NOMO-1 (cell line): ENCODE measurements around the gene TFEC.

Source experiments
- DNase-seq, 2 experiments: peaks; one replicate each; lab custom pipeline; 2025; ENCODE audit not compliant: unreplicated experiment in 2 of 2; lab: John Stamatoyannopoulos, UW

Gene TFEC

DNA sequence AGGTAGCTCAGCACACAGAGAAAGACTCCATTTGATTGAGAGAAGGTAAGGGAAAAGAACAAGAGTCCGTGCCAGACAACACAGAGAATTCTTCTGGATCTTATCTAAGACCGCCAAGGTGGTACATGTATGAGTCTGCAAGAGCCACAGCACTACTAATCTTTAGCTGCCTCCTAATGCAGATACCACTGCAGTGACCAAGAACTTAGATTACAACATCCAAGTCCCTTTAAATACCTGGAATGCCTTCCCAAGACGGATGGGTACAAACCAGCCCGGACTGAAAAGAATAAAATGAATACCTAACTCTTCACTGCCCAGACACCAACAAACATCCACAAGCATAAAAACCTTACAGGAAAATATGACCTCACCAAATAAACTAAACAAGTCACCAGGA, 33.3 kb downstream of the TFEC start:
- DNase-seq: no peak

- DNase-seq: no peak
Observed at GRCh38 chr7:115995701-115996100, 34.9 kb downstream of the TFEC start.

DNA sequence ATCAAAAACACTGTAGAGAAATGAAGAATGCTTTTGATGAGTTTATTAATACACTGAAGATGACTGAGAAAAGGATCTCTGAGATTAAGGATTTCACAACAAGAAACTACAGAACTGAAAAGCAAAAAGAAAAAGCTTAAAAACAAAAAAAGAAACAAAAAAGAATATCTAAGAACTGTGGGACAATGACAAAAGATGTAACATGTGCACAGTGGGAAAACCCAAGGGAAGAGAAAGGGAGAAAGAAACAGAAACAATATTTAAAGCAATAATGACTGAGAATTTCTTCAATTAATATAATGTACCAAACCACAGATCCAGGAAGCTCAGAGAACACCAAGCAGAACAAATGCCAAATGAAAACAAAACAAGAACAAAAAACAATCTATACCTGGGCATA, 42.2 kb downstream of the TFEC start:
- no peak for DNase-seq

- DNase-seq: no peak
Observed at GRCh38 chr7:115987486-115987885, 43.1 kb downstream of the TFEC start.

- no peak for DNase-seq
Observed at GRCh38 chr7:115984105-115984504, 46.5 kb downstream of the TFEC start.

DNA sequence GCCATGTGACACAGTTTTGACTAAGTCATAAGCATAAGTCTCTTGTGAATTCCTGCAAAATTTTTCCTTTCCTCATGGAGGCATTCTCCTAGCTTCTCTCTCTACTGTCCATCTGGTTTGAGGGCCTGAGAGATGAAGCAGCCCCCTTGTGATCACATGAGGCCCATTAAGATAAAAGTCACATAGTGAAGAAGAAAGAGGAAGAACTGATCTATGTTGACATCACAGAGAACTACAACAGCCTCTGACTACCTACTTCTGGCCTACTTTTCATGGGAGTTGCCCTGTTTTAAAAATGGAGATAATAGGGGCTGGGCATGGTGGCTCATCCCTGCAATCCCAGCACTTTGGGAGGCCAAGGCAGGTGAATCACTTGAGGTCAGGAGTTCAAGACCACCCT, 50.4 kb downstream of the TFEC start:
- no peak for DNase-seq

DNA sequence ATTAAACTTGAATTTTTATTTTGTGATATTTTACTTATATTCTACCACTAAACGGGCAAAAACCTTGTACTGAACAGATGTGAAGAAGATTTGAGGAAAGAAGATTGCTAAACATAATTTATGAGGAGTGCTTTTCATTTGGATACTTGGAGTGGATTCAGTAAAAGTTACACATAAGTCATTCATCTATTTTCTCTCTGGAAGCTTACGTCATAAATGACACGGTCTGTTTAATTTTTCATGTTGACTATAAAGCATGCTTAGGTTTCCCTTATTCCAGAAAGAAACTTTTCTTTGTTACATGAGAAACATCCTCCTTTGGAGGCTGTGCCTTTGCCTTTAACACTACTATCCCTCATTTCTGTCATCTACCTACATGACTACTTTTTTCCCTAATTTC, 53.9 kb downstream of the TFEC start:
- DNase-seq: no peak

GRCh38 chr7:115975766-115976165, 54.8 kb downstream of the TFEC start:
- DNase-seq: no peak

DNA sequence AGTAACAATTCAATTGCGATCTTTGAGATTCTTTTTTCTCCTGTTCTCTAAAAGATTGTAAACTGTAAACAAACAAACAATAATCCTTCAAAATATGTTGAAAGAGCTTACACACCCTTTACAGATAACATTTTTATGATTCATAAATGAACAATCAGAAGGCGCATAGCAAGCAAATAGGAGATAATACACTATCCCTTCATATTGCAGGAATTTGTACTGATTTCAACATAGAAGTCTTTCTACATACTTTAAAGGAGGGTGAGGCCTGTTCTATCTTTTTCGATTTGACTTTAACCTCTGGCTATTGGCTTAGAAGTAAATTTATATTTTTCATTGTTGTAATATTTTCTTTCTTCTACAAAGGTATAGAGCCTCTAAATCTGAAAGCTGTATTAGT, 57.2 kb downstream of the TFEC start:
- DNase-seq: no peak

- DNase-seq: peak in 1 of 2 experiments; percentile 36
Observed at GRCh38 chr7:115971506-115971905, 59.1 kb downstream of the TFEC start.

DNA sequence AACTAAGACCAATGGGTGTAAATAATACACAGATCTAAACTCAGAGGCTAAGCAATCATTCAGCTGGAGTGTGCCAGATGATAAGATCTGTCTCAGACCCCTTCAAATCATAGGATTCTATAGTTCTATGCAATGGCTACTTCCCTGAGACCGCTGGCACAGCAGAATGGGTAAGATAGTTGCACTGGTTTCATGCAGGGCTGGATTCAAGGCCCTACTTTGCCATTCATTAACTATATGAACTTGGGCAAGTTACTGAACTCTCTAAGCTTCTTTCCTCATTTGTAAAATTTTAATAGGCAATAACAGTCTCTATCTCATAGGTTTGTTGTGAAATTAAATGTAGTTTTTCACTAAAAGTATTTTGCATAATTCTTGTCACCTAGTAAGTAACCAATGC, 62.0 kb downstream of the TFEC start:
- DNase-seq: no peak

GRCh38 chr7:115968171-115968570, 62.4 kb downstream of the TFEC start:
- DNase-seq: no peak

GRCh38 chr7:115965796-115966475, 64.6 kb downstream of the TFEC start:
- DNase-seq: peak; percentile 30 to 62

DNA sequence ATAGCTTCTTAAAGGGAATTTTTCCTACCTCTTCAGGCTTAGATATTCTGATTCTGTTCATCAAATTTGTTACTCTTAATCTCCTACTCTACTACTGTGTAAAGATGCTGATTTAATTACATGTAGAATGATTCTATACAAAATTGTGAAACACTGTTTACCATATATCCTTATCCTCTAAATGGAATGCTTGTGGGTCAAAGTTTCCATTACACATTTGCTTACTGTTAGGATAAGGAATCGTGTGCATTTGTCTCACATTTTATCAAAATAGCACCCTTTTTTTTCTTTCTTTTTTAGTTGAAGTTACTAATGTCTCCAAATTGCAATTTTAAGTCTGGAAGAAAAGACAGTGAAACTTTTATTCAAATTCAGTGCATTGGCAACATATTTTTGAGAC, 65.3 kb downstream of the TFEC start:
- no peak for DNase-seq

- no peak for DNase-seq
Observed at GRCh38 chr7:115964799-115965198, 65.8 kb downstream of the TFEC start.

- DNase-seq: no peak
Observed at GRCh38 chr7:115962340-115962739, 68.2 kb downstream of the TFEC start.

- no peak for DNase-seq
Observed at GRCh38 chr7:115953592-115954255, 76.8 kb downstream of the TFEC start.

DNA sequence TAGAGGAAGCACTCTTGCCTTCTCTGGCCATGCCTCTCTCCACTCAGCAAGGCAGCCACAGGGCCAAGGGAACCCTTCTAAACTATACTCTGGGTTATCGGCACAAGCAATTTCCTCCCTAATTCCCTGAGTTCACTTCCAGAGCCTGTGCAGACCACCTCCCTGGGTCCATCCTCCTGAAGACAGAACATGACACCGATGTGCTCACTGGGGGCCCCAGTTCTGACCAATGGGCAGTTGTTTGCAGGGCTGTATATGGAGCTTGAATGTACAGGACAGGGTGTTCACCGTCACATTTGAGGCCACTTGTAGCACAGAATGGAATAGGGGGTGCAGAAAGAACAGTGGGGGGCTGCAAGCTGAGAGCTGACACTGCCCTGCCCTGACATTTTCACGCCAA, 77.7 kb downstream of the TFEC start:
- no peak for DNase-seq

DNA sequence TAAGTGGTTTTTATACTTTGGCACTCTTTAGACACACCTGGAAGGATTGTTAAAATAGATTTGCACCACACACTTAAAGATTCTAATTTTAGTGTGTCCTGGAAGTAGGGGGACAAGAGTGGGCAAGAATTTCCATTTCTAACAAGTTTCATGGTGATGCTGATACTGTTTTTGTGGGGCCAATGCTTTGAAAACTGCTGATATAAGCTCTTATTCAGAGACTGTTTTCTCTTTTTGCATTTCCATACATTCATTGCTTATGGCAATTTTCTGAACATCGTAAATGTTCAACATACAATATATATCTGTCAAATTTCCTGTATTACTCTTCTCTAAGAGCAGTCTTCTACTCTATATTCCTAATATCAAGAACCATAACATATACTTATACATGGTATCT, 79.0 kb downstream of the TFEC start:
- DNase-seq: no peak

DNA sequence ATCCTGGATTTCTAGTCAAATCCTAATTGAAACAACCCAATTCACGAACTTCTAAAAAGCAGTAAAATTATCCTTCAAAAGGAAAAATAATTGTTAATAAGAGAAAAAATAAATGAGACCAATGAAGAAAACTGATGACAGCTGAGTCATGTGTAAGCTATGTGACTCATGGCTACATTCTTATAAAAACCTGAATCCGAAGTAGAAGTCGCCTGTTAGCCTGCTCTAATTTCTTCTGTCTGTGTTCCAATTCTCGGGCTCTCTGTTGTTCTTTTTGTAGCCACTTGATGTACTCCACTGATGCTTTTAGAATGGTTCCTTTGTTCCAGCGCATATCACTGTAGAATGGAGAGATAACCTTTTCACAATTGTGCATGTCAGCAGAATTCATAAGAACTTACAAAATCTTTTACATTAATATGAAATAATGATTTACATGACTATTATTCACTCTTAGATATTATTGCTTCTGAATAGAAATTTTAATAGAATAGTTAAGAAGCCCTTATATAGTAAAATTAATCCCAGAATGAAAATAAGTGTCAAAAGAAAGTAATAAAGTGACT, 88.8 kb downstream of the TFEC start:
- no peak for DNase-seq

- peak in 1 of 2 experiments; percentile 37 for DNase-seq
Observed at GRCh38 chr7:115940460-115941060, 90.0 kb downstream of the TFEC start.

DNA sequence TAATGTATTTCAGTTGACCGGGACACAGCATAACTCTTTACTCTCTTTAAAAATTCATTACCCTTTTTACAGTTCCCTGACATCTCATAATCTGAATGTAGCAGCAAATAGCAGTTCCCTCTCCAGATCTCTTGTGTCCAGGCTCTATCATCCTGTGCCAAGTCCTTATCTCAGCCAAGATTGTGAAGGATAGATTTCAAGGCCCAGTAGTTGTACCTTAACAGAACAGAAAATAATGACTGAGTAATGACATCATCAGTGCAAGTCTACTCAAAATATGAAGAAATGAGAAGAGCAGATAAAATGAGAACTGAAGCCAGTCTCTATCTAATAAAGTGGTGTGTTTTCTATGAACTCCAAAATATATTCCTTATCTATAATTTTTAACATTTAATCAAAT, 92.6 kb downstream of the TFEC start:
- DNase-seq: no peak
